Endodermal cell (in vitro differentiated cells): Measurements from ENCODE around the gene CPT1C. TPM values are rescaled to one million over a fixed set of nuclear protein-coding genes. Genes with fewer than 3 reads are reported as not detected.

Experiments
- DNase-seq: peaks from one replicate; pipeline ENCODE4 v3.0.0-alpha.2; 2017
- H3K27ac ChIP-seq: 2 replicates; pipeline ENCODE4 v1.5.1; 2013; ENCODE audit warnings: mild to moderate bottlenecking, low read depth, low read length, moderate library complexity
- H3K27me3 ChIP-seq: 2 replicates; pipeline ENCODE4 v1.6.1; 2013; ENCODE audit warnings: mild to moderate bottlenecking, low read length, moderate library complexity; ENCODE audit not compliant: insufficient read depth, control insufficient read depth, poor library complexity, severe bottlenecking
- H3K36me3 ChIP-seq: 2 replicates; pipeline ENCODE4 v1.7.0; 2013; ENCODE audit warnings: mild to moderate bottlenecking, low read length, moderate library complexity; ENCODE audit not compliant: control insufficient read depth, insufficient read depth
- H3K4me1 ChIP-seq: one replicate; pipeline ENCODE4 v1.7.0; 2013; ENCODE audit warnings: low read length; ENCODE audit not compliant: control insufficient read depth, insufficient read depth
- H3K4me3 ChIP-seq: 2 replicates; pipeline ENCODE4 v1.5.1; 2013; ENCODE audit warnings: mild to moderate bottlenecking, low read length, moderate library complexity
- H3K9ac ChIP-seq: 2 replicates; pipeline ENCODE4 v1.6.1; 2013; ENCODE audit warnings: mild to moderate bottlenecking, low read length, moderate library complexity; ENCODE audit not compliant: poor library complexity, severe bottlenecking; ENCODE audit errors: extremely low read depth
- H3K9me3 ChIP-seq: 2 replicates; pipeline ENCODE4 v1.6.1; 2013; ENCODE audit warnings: mild to moderate bottlenecking, low read length, moderate library complexity; ENCODE audit not compliant: control insufficient read depth
- H3K27ac Mint-ChIP-seq: 2 replicates; pipeline ENCODE4 v1.8.0; 2020; ENCODE audit warnings: mixed read lengths
- H3K27me3 Mint-ChIP-seq: 2 replicates; pipeline ENCODE4 v1.8.0; 2021; ENCODE audit warnings: mild to moderate bottlenecking, mixed read lengths; ENCODE audit not compliant: insufficient read depth
- H3K36me3 Mint-ChIP-seq: 2 replicates; pipeline ENCODE4 v1.8.0; 2020; ENCODE audit warnings: low read depth, mixed read lengths
- H3K4me1 Mint-ChIP-seq: 2 replicates; pipeline ENCODE4 v1.8.0; 2020; ENCODE audit warnings: mixed read lengths
- H3K4me3 Mint-ChIP-seq: 2 replicates; pipeline ENCODE4 v1.8.0; 2020; ENCODE audit warnings: mild to moderate bottlenecking, moderate library complexity, mixed read lengths
- H3K9me3 Mint-ChIP-seq: 2 replicates; pipeline ENCODE4 v1.8.0; 2020; ENCODE audit warnings: mild to moderate bottlenecking, mixed read lengths
- CTCF ChIP-seq: fragments of 200-600 bp; sonication (generic); conservative IDR thresholded peaks from 2 replicates; pipeline ENCODE4 v1.5.0; 2021; ENCODE audit warnings: antibody characterized with exemption, mild to moderate bottlenecking
- WGBS, 2 experiments: methylation state at CpG; one replicate each; pipeline versions ENCODE4 v1.1.5 to v1.1.7; 2013; ENCODE audit warnings: missing lambda C conversion rate in 2 of 2, mixed read lengths in 1 of 2; ENCODE audit not compliant: insufficient coverage in 1 of 2, insufficient read length in 1 of 2; 5-methylcytosine and 5-hydroxymethylcytosine counted together
- total RNA-seq, 2 donors: library from RNA; stranded (reverse); fragmentation: NEBNext Ultra II Directional in 1 of 2; extraction: Animal tissue kit (Norgen Biotek cat#: 25700) in 1 of 2; gene quantifications; 2 replicates in 1 of 2; 3 replicates in 1 of 2; pipeline ENCODE4 v1.2.1, GENCODE V29; 2021

The CPT1C gene
- total RNA-seq, 2 donors from 2014 or later = 41.4 to 59.7 TPM

- H3K9me3 Mint-ChIP-seq = peaks cover 18% of the 10 kb centered on the region
- 40 to 59% methylated on average over 3 to 7 of the region's 7 CpGs for WGBS, 2 experiments
- peak; percentile 57 for DNase-seq
- Histone ChIP-seq H3K4me1 (peaks cover 4% of the 10 kb centered on the region), H3K9ac (no peak overlapping the region), H3K9me3 (peaks cover 10% of the 10 kb centered on the region), H3K36me3 (no peaks in the 10 kb centered on the region), H3K27ac (no peak overlapping the region), H3K4me3 (no peak overlapping the region), H3K27me3 (no peaks in the 10 kb centered on the region)
- no peak overlapping the region for H3K4me3 Mint-ChIP-seq
- no peaks in the 10 kb centered on the region for H3K36me3 Mint-ChIP-seq
- no peak for TF ChIP-seq CTCF
- peaks cover 6% of the 10 kb centered on the region for H3K27me3 Mint-ChIP-seq
- H3K4me1 Mint-ChIP-seq = peaks cover 8% of the 10 kb centered on the region
- no peak overlapping the region for H3K27ac Mint-ChIP-seq
Measured at GRCh38 chr19:49758292-49758691, 67.4 kb downstream of the CPT1C start.

- Mint-ChIP-seq H3K36me3 (no peaks in the 10 kb centered on the region), H3K9me3 (peaks cover 4% of the 10 kb centered on the region), H3K27ac (peak overlapping the region; percentile 44), H3K4me3 (no peak overlapping the region), H3K4me1 (peaks cover 9% of the 10 kb centered on the region), H3K27me3 (peaks cover 6% of the 10 kb centered on the region)
- no peak overlapping the region for H3K27ac ChIP-seq
- H3K9me3 ChIP-seq = peaks cover 3% of the 10 kb centered on the region
- H3K4me3 ChIP-seq = no peak overlapping the region
- H3K36me3 ChIP-seq = no peaks in the 10 kb centered on the region
- H3K27me3 ChIP-seq = no peaks in the 10 kb centered on the region
- peaks cover 4% of the 10 kb centered on the region for H3K4me1 ChIP-seq
- no peak for DNase-seq
- 75 to 90% methylated on average over 1 of the region's 1 CpG for WGBS, 2 experiments
- no peak for TF ChIP-seq CTCF
- no peak overlapping the region for H3K9ac ChIP-seq
Measured at GRCh38 chr19:49761249-49761624, 70.3 kb downstream of the CPT1C start.

GRCh38 chr19:49761625-49762311 is 70.9 kb downstream of the CPT1C start:
- Mint-ChIP-seq H3K27ac (peak overlapping the region; percentile 44), H3K36me3 (no peaks in the 10 kb centered on the region), H3K4me1 (peaks cover 9% of the 10 kb centered on the region), H3K4me3 (no peak overlapping the region), H3K27me3 (peaks cover 6% of the 10 kb centered on the region), H3K9me3 (peaks cover 2% of the 10 kb centered on the region)
- TF ChIP-seq CTCF = peak; percentile 53
- Histone ChIP-seq H3K9ac (no peak overlapping the region), H3K9me3 (no peaks in the 10 kb centered on the region), H3K4me3 (no peak overlapping the region), H3K27me3 (no peaks in the 10 kb centered on the region), H3K27ac (no peak overlapping the region), H3K36me3 (no peaks in the 10 kb centered on the region), H3K4me1 (peaks cover 4% of the 10 kb centered on the region)
- 84 to 91% methylated on average over 10 to 16 of the region's 16 CpGs for whole genome bisulfite sequencing, 2 experiments
- DNase-seq = peak; percentile 78
